Fibroblast of the aortic adventitia (primary cell): Measurements from ENCODE around the gene CLN6. TPM values are rescaled to one million over a fixed set of nuclear protein-coding genes. Genes with fewer than 3 reads are reported as not detected.
"Not testable (repeated sequence)": the region's sequence is repeated elsewhere in the genome, so short reads cannot be mapped to it uniquely, and the experiment has no call there.

Source experiments
- DNase-seq: peaks from one replicate; pipeline ENCODE4 v3.0.0-alpha.2; 2010; ENCODE audit warnings: low read depth
- H3K4me3 ChIP-seq: 2 replicates; pipeline ENCODE4 v1.5.1; 2011; ENCODE audit warnings: low read depth, mild to moderate bottlenecking, control low read depth, low read length, moderate library complexity
- total RNA-seq: library from RNA; depleted of rRNA; stranded (reverse); fragments of >200 nt; gene quantifications from 2 replicates; pipeline ENCODE4 v1.2.3, GENCODE V29; 2012; ENCODE audit warnings: low replicate concordance
- TF ChIP-seq, protein P1 (sequence below): IDR thresholded peaks from 2 replicates; pipeline ENCODE4 v1.5.1; 2011; ENCODE audit warnings: mild to moderate bottlenecking, low read length, control low read depth, inconsistent platforms; ENCODE audit not compliant: insufficient read depth

The CLN6 gene
- total RNA-seq, 1 donor, result 25.9 TPM

GRCh38 chr15:68203486-68203885 lies 26.0 kb downstream of the CLN6 start:
- no peak for DNase-seq
- TF ChIP-seq, protein P1, sequence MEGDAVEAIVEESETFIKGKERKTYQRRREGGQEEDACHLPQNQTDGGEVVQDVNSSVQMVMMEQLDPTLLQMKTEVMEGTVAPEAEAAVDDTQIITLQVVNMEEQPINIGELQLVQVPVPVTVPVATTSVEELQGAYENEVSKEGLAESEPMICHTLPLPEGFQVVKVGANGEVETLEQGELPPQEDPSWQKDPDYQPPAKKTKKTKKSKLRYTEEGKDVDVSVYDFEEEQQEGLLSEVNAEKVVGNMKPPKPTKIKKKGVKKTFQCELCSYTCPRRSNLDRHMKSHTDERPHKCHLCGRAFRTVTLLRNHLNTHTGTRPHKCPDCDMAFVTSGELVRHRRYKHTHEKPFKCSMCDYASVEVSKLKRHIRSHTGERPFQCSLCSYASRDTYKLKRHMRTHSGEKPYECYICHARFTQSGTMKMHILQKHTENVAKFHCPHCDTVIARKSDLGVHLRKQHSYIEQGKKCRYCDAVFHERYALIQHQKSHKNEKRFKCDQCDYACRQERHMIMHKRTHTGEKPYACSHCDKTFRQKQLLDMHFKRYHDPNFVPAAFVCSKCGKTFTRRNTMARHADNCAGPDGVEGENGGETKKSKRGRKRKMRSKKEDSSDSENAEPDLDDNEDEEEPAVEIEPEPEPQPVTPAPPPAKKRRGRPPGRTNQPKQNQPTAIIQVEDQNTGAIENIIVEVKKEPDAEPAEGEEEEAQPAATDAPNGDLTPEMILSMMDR, result no peak
- no peak overlapping the region for H3K4me3 ChIP-seq

DNA sequence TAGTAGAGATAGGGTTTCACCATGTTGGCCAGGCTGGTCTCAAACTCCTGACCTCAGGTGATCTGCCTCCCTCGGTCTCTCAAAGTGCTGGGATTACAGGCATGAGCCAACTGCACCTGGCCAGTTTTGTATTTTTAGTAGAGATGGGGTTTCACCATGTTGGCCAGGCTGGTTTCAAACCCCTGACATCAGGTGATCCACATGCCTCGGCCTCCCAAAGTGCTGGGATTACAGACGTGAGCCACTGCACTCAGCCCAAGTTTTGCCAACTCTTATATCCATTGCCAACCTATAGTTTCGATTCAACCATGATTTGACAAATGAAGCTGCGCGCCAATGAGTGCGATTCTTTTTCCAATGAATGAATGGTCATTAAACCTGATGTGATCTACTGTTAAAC lies 26.5 kb downstream of the CLN6 start:
- H3K4me3 ChIP-seq, DNase-seq: not testable (repeated sequence)

- TF ChIP-seq, protein P1, result no peak
- no peak for DNase-seq
- no peak overlapping the region for H3K4me3 ChIP-seq
These were observed 27.7 kb downstream of the CLN6 start for GRCh38 chr15:68201879-68202261.

- no peak overlapping the region for H3K4me3 ChIP-seq
- TF ChIP-seq, protein P1, result no peak
- DNase-seq, result no peak
These were observed 28.2 kb downstream of the CLN6 start for GRCh38 chr15:68201153-68201878.

DNA sequence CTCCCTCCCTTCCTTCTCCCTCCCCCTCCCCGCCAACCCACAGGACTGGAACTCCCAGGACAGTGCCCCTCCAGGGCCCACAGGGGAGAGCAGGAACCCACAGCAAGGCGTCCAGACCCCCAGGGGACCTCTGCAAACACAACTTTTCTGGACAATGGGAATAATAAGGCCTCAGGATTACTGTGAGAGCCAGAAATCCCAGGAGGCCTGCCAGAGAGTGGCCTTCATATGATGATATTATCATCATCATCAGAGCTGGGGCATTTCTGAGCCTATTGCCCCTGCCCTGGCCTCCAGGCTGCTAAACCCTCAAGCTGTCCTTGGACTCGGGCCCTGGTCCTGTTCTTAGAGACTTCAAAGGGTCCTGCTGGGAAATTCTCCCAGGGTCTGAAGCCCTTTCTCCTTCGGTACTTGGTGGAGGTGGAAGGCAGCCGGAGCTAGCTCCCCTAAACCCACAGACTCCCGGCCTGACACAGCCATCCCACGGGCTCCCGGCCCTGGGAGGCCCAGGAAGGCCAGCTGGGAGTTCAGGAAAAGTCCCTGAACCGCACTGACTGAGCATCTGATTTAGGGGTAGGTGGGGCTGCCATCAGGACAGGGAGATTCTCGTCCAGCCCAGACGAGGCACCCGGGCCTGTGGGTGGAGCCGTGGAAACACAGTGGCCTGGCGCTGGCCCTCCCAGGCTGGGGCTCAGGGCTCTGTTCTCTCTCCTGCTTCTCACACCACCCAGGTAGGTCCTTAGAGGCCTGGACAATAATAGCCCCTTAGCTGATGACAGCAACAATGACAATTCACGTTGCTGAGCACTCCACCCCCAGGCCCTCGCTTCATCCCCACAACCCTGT lies 29.3 kb downstream of the CLN6 start:
- no peak overlapping the region for H3K4me3 ChIP-seq
- TF ChIP-seq, protein P1, result peak; percentile 6
- no peak for DNase-seq

DNA sequence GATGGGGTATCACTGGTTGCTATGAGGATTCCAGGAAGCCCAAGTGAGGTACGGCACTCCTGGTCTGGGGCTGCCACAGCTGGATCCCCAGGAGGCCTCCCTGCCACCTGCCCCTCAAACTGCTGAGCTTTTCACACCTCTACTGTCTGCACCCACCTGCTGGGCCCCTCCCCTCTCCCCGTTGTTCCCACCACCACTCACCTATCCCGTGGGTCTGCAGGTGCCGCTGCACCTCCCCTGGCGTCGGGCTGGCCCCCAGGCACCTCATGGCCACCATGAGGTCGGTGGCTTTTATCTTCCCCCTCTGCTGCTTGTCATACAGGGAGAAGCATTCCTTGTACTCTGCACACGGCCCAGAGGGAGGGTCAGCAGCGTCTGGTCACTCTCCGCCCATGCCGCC lies 30.2 kb downstream of the CLN6 start:
- TF ChIP-seq, protein P1, result no peak
- no peak overlapping the region for H3K4me3 ChIP-seq
- DNase-seq, result no peak

DNA sequence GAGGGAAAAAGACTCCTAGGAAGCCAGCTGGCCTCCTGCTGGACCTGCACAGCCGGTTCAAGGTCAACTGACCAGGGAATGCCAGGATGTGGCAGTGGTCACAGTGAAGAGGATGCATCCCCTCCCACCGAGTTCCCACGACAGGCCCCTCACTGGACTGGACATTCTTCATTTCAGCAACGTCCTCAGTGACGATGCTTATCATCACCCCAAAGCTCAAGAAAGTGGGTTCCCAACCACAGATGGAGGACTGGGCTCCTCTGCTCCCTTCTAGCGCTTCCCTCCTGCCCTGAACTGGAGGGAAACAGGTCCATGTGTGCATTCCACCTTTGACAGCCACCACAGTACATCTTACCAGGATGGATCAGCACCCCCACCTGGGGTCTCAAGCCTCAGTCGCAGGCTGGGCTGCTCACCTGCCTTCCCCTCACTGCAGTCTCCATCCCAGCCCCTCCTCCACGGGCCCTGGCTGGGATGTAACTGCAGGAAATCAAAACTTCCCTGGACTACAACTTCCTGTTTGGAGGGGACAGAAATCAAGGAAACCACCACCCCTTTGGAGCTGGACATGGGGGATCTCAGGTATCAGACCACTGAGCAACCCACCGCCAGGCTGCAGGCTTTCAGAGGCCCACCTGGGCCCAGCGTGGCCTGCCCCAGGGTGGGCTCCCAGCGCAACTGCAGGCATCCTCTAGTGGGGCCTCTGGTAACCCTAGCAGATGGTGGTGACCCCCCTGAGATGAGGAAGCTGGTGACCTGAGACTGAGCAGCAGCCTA lies 31.7 kb downstream of the CLN6 start:
- TF ChIP-seq, protein P1, result no peak
- no peak overlapping the region for H3K4me3 ChIP-seq
- no peak for DNase-seq
